ENCODE measurements around the gene GVQW3.
"Not testable (repeated sequence)": the region's sequence is repeated elsewhere in the genome, so short reads cannot be mapped to it uniquely, and the experiment has no call there.

GVQW3 gene

GRCh38 chr11:76388408-76388807 is 7.3 kb downstream of the GVQW3 start:
- no peak for DNase-seq

GRCh38 chr11:76391021-76391420 is 9.9 kb downstream of the GVQW3 start:
- DNase-seq, result no peak

- DNase-seq, result no peak
These were observed 10.8 kb downstream of the GVQW3 start for GRCh38 chr11:76391811-76392475.

- no peak for DNase-seq
These were observed 11.7 kb downstream of the GVQW3 start for GRCh38 chr11:76392870-76393269.

GRCh38 chr11:76394411-76394810 is 13.3 kb downstream of the GVQW3 start:
- DNase-seq, result no peak

- DNase-seq, result no peak
These were observed 14.2 kb downstream of the GVQW3 start for GRCh38 chr11:76395296-76395695.

- no peak for DNase-seq
These were observed 16.3 kb downstream of the GVQW3 start for GRCh38 chr11:76397383-76397782.

- DNase-seq, result no peak
These were observed 19.8 kb downstream of the GVQW3 start for GRCh38 chr11:76400967-76401366.

GRCh38 chr11:76401484-76401883 is 20.4 kb downstream of the GVQW3 start:
- DNase-seq, result not testable (repeated sequence)

GRCh38 chr11:76406359-76406758 is 25.2 kb downstream of the GVQW3 start:
- DNase-seq, result no peak

GRCh38 chr11:76408171-76408965 is 27.2 kb downstream of the GVQW3 start:
- no peak for DNase-seq

GRCh38 chr11:76410851-76411357 is 29.8 kb downstream of the GVQW3 start:
- peak; percentile 5 for DNase-seq

- DNase-seq, result no peak
These were observed 34.0 kb downstream of the GVQW3 start for GRCh38 chr11:76415073-76415472.

GRCh38 chr11:76419896-76420295 is 38.8 kb downstream of the GVQW3 start:
- DNase-seq, result no peak

GRCh38 chr11:76424379-76424778 is 43.3 kb downstream of the GVQW3 start:
- DNase-seq, result no peak

- no peak for DNase-seq
These were observed 43.8 kb downstream of the GVQW3 start for GRCh38 chr11:76424891-76425290.

GRCh38 chr11:76426660-76427059 is 45.5 kb downstream of the GVQW3 start:
- DNase-seq, result no peak

- no peak for DNase-seq
These were observed 54.9 kb downstream of the GVQW3 start for GRCh38 chr11:76436020-76436419.

- DNase-seq, result no peak
These were observed 62.3 kb downstream of the GVQW3 start for GRCh38 chr11:76443268-76443980.

GRCh38 chr11:76444065-76444383 is 62.9 kb downstream of the GVQW3 start:
- DNase-seq, result no peak

GRCh38 chr11:76444384-76445120 is 63.4 kb downstream of the GVQW3 start, which contains the start of gene EMSY:
TSS of gene EMSY (plus strand) at chr11:76445018. CDS start at chr11:76446939, 1,921 bp downstream.
- peak; percentile 100 for DNase-seq

Data from fibroblast of skin of scalp (primary cell).